8988T (cell line): ENCODE data around the gene MKLN1.
"Not testable (repeated sequence)": the region's sequence is repeated elsewhere in the genome, so short reads cannot be mapped to it uniquely, and the experiment has no call there.

Experiments used
- DNase-seq: peaks from one replicate; pipeline ENCODE4 v3.0.0; 2011

Gene MKLN1

DNA sequence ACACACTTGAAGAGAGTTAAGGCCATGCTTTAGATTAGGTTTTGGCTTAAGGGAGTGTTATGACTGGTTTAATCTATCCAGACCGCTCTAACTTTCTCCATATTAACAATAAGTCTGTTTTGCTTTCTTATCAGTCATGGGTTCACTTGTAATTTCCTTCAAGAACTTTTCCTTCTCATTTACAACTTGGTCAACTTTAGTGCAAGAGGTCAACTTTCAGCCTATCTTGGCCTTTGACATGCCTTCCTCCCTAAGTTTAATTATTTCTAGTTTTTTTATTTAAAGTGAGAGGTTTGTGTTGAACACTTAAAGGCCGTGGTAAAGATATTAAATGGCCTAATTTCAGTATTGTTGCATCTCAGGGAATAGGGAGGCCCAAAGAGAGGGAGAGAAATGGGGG, 75.6 kb downstream of the MKLN1 start:
- DNase-seq: no peak

- no peak for DNase-seq
These were observed 76.7 kb downstream of the MKLN1 start for GRCh38 chr7:131404226-131404911.

DNA sequence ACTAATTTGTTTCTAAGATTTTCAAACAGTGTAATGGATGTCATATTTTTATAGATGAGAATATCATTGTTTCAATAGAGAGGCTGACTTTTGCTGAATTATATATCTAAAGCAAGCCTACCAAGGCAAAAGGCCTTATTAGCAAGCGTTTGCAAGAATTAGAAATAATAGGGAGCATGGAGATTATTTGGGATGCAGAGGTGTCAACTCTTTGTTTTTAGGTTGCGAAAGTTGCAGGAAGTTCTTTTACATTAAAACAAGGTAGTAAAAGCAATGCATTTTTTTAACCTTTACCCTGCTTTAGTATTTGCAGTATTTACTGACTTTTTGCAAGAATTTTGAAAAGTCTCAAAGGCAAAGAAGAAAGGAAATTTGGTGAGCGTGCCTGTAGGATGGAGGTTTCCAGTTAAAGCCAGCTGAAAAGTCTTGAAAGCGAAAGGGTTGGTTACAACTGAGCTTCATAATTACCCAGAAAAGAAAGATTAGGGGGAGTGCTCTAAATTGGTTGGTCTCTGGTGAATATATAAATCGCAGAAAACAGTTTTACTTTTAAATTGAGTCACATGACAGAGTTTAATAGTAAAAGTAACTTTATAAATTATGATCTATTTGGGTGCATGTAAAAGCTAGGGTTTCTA, 81.6 kb downstream of the MKLN1 start:
- no peak for DNase-seq

- DNase-seq: no peak
These were observed 84.4 kb downstream of the MKLN1 start for GRCh38 chr7:131412031-131412430.

- no peak for DNase-seq
These were observed 86.0 kb downstream of the MKLN1 start for GRCh38 chr7:131413711-131414110.

GRCh38 chr7:131424219-131424822, 96.6 kb downstream of the MKLN1 start:
- DNase-seq: no peak

DNA sequence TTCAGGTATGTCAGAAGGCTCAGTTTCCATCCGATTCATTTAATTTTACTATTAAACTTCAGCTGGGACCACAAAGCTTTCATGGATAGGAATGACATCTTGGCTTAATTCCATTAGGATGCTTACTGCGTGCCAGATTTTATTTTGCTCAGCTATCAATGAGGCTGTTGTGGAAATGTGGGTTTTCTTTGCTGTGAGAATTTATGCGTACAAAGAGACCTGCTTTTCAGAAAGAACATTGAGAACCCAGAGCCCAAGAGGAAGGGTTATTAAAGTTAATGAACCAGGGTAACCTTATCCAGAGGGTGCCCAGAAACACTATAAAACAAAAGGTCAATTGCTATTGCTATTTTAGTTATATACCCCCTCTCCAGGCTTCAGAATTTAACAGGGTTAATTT, 98.3 kb downstream of the MKLN1 start:
- no peak for DNase-seq

- not testable (repeated sequence) for DNase-seq
These were observed 103.2 kb downstream of the MKLN1 start for GRCh38 chr7:131430826-131431225.

GRCh38 chr7:131431289-131431688, 103.6 kb downstream of the MKLN1 start:
- DNase-seq: no peak

- DNase-seq: no peak
These were observed 104.1 kb downstream of the MKLN1 start for GRCh38 chr7:131431756-131432155.

GRCh38 chr7:131436384-131436783, 108.7 kb downstream of the MKLN1 start:
- DNase-seq: no peak

- DNase-seq: no peak
These were observed 111.3 kb downstream of the MKLN1 start for GRCh38 chr7:131438969-131439368.

GRCh38 chr7:131443496-131443895, 115.8 kb downstream of the MKLN1 start:
- no peak for DNase-seq

GRCh38 chr7:131444683-131445082, 117.0 kb downstream of the MKLN1 start:
- no peak for DNase-seq

DNA sequence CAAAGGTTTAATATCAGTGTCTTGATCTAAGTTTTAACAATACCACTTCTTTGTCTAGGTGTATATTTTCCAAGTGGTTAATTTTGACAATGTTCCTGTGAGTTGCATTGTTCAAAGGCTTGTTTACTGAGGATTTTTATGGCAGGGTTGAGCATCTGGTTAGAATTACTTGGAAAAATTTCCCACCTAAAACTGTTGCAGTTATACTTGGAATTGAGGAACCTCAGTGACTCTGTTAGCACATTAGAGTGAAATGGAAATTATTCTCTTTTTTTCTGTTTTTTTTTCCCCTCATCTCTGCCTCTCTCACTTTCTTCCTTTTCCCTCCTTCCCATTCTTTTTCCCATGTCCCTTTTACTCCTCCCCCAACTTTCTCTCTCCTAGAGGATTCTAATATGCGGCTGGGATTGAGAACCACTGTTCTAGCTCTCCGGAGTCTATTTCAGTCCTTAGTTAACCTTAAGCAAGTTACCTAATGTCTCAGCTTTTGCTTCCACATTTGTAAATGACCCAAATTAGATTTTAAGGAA, 121.8 kb downstream of the MKLN1 start:
- DNase-seq: no peak

GRCh38 chr7:131454498-131454897, 126.8 kb downstream of the MKLN1 start:
- DNase-seq: no peak

DNA sequence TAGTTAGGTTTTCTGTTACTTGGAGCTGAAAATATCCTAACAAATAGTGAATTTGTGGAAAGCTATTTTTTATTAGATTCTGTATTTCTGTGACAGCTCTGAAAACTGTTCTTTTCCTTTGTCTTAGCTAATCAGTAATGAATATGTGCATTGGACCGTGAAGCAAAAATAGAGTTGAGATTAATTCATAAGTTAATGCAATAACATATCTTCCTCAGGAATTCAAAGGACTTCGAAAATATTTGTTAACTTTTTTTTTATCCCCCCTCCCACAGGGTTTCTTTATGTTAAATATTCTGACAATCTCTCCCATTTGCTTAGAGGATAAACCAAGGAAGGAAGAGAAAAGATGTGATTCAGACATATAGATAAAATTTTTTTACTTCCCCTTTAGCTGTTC, 127.3 kb downstream of the MKLN1 start:
- no peak for DNase-seq

DNA sequence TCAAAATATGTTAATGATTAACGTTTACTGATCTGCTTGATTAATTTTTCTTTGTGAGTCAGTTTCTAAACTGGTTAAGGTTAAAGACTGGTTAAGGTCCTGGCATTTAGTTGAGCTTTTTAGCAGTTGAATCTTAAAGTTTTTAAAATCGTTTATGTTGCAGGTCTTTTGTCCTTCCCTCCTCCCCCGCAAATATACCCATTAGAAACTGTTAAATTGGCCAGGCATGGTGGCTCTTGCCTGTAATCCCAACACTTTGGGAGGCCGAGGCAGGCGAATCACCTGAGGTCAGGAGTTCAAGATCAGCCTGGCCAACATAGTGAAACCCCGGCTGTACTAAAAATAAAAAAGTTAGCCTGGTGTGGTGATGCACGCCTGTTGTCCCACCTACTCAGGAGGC, 127.9 kb downstream of the MKLN1 start:
- DNase-seq: no peak

DNA sequence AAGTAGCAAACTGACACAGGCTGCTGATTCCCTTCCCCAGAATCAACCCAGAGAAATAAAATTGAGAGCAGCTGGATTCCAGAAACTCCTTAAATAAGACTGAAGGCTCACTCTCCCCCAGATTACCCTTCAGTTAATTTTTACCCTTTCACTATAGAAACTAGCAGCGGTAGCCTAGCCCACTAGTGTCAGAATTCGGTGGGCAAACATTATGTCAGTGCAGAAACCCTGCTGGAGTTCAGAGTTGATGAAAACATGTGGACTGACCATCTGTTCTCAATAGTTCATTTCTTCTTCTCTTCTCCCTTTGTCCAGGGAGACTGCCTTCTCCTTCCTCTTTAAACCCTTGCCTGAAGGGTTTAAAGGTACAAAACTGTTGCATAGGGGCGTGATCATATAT, 128.7 kb downstream of the MKLN1 start:
- no peak for DNase-seq

GRCh38 chr7:131459256-131459655, 131.6 kb downstream of the MKLN1 start:
- DNase-seq: no peak

DNA sequence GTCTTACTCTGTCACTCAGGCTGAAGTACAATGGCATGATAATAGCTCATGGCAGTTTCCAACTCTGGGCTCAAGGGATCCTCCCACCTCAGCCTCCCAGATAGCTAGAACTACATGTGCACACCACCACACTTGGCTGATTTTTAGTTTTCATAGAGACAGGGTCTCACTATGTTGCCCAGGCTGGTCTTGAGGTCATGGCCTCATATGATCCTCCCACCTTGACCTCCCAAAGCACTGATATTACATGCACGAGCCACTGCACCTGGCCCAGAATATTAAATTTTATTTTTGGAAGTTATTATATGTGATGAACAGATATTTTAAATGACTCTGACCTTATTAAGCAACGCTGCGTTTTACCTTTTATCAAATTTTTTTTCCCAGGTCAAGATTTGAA, 134.4 kb downstream of the MKLN1 start:
- DNase-seq: no peak

DNA sequence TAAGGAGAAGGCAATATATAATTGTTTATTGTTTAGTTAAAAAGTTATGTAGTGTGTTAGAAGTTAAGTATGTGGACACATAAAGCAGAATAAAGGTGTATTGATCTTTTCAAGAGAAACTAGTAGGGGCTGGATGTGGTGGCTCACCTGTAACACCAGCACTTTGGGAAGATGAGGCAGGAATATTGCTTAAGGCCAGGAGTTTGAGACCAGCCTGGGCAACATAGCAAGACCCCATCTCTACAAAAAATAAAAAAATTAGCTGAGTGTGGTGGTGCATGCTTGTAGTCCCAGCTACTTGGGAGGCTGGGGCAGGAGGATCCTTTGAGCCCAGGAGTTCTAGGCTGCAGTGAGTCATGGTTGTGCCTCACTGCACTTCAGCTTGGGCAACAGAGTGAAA, 135.0 kb downstream of the MKLN1 start:
- DNase-seq: not testable (repeated sequence)

DNA sequence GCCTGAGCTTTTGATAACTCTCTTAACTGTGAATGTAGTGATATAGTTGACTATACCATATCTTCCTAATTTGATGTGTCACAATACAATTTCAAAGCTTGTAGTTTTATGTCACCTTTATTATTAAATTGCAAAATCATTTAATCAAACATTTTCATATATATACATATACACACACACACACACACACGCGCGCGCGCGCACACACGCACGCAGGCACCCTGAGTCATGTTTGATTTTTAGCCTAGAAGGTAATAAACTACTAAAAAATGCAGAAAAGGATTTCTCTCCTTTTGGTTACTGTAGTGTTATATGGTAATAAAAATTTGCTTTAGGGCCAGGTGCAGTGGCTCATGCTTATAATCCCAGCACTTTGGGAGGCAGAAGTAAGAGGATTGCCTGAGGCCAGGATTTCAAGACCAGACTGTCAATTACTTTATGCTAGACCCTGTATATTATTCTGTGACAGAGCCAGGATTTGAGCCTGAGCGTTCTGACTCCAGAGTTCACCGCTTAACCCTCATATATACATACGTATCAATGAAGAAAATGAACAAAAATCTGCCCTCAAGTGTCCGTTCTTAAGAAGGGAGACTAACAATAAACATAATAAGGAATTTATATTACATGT, 139.2 kb downstream of the MKLN1 start:
- DNase-seq: no peak

GRCh38 chr7:131467788-131468187, 140.1 kb downstream of the MKLN1 start:
- no peak for DNase-seq
